ACC112 (cell line): ENCODE data around the gene VPS52.
A peak's percentile ranks its signal among the peaks of the same experiment; 100 is the strongest.
"Not testable (repeated sequence)": the region's sequence is repeated elsewhere in the genome, so short reads cannot be mapped to it uniquely, and the experiment has no call there.

Experiments
- H2AFZ ChIP-seq: fragments of 200-600 bp; sonication (generic); one replicate; pipeline ENCODE4 v1.6.0; 2017; ENCODE audit warnings: antibody characterized with exemption, low read length; ENCODE audit not compliant: unreplicated experiment
- H3K27ac ChIP-seq: fragments of 200-600 bp; sonication (generic); 2 replicates; pipeline ENCODE4 v1.5.1; 2014; ENCODE audit warnings: low read depth, mild to moderate bottlenecking, antibody characterized with exemption, low read length, moderate library complexity
- H3K27me3 ChIP-seq: fragments of 200-600 bp; sonication (generic); 2 replicates; pipeline ENCODE4 v1.6.1; 2014; ENCODE audit warnings: mild to moderate bottlenecking, antibody characterized with exemption, low read length, moderate library complexity, mixed read lengths; ENCODE audit not compliant: insufficient read depth
- H3K36me3 ChIP-seq: fragments of 200-600 bp; sonication (generic); 2 replicates; pipeline ENCODE4 v1.6.1; 2016; ENCODE audit warnings: mild to moderate bottlenecking, antibody characterized with exemption, low read length, moderate library complexity, mixed read lengths; ENCODE audit not compliant: insufficient read depth
- H3K4me1 ChIP-seq: fragments of 200-600 bp; sonication (generic); one replicate; pipeline ENCODE4 v1.6.1; 2016; ENCODE audit warnings: low read length, mixed read lengths; ENCODE audit not compliant: insufficient read depth, unreplicated experiment, control insufficient read depth
- H3K4me3 ChIP-seq: fragments of 200-600 bp; sonication (generic); 2 replicates; pipeline ENCODE4 v1.5.1; 2014; ENCODE audit warnings: mild to moderate bottlenecking, low read depth, low read length
- H3K79me2 ChIP-seq: fragments of 200-600 bp; sonication (generic); one replicate; pipeline ENCODE4 v1.6.0; 2016; ENCODE audit warnings: low read length; ENCODE audit not compliant: control insufficient read depth, unreplicated experiment, insufficient read depth

VPS52 gene

GRCh38 chr6:33290459-33290858 lies 18.8 kb upstream of the VPS52 start:
- Histone ChIP-seq H3K27ac (no peak overlapping the region), H2AFZ (no peak overlapping the region), H3K4me1 (peaks cover 10% of the 10 kb centered on the region), H3K36me3 (no peaks in the 10 kb centered on the region; the same call in 1 of the 2 replicates), H3K27me3 (no peaks in the 10 kb centered on the region), H3K4me3 (peak overlapping the region; percentile 97), H3K79me2 (peaks cover 32% of the 10 kb centered on the region)

GRCh38 chr6:33289784-33290315 lies 18.2 kb upstream of the VPS52 start:
- Histone ChIP-seq H2AFZ (peak overlapping the region; percentile 91), H3K36me3 (peaks cover under 1% of the 10 kb centered on the region; the same call in 1 of the 2 replicates), H3K4me3 (peak overlapping the region; percentile 97), H3K27ac (peak overlapping the region; percentile 8; the same call in 1 of the 2 replicates), H3K79me2 (peaks cover 32% of the 10 kb centered on the region), H3K4me1 (peaks cover 10% of the 10 kb centered on the region), H3K27me3 (no peaks in the 10 kb centered on the region)

- peak within 1 kb of the TSS; percentile 91 for H2AFZ ChIP-seq
Observed at GRCh38 chr6:33288921-33289783, 17.5 kb upstream of the VPS52 start, which contains the start of the genes PFDN6 and WDR46. TSS of gene PFDN6 (plus strand) at chr6:33289601. CDS start at chr6:33289857, 256 bp downstream. TSS of gene WDR46 (minus strand) at chr6:33289239. CDS start at chr6:33289170, 69 bp downstream.

GRCh38 chr6:33288141-33288920 lies 16.7 kb upstream of the VPS52 start:
- Histone ChIP-seq H3K27ac (no peak overlapping the region), H3K4me1 (peaks cover 10% of the 10 kb centered on the region), H3K79me2 (peaks cover 32% of the 10 kb centered on the region), H2AFZ (peak overlapping the region; percentile 91), H3K36me3 (peaks cover 7% of the 10 kb centered on the region; the same call in 1 of the 2 replicates), H3K4me3 (peak overlapping the region; percentile 97), H3K27me3 (no peaks in the 10 kb centered on the region)

More at GRCh38 chr6:33288921-33289783, 17.5 kb upstream of the VPS52 start, which contains the start of the genes PFDN6 and WDR46:
- H3K27me3 ChIP-seq = no peaks in the 10 kb centered on the region
- H3K27ac ChIP-seq = peak within 1 kb of the TSS; percentile 8
- peaks cover 10% of the 10 kb centered on the region for H3K4me1 ChIP-seq
- peaks cover 7% of the 10 kb centered on the region; the same call in 1 of the 2 replicates for H3K36me3 ChIP-seq
- peak within 1 kb of the TSS; percentile 97 for H3K4me3 ChIP-seq
- H3K79me2 ChIP-seq = peaks cover 32% of the 10 kb centered on the region

GRCh38 chr6:33286946-33287914 lies 15.6 kb upstream of the VPS52 start:
- Histone ChIP-seq H2AFZ (no peak overlapping the region), H3K27me3 (no peaks in the 10 kb centered on the region), H3K79me2 (peaks cover 32% of the 10 kb centered on the region), H3K4me1 (peaks cover 10% of the 10 kb centered on the region), H3K4me3 (peak overlapping the region; percentile 97; the same call in 1 of the 2 replicates), H3K27ac (no peak overlapping the region), H3K36me3 (peaks cover 7% of the 10 kb centered on the region; the same call in 1 of the 2 replicates)

GRCh38 chr6:33285214-33285613 lies 13.5 kb upstream of the VPS52 start:
- H3K4me3 ChIP-seq, H2AFZ ChIP-seq, H3K36me3 ChIP-seq, H3K4me1 ChIP-seq, H3K27me3 ChIP-seq, H3K27ac ChIP-seq: not testable (repeated sequence)
- H3K79me2 ChIP-seq = peaks cover 24% of the 10 kb centered on the region

- H3K27ac ChIP-seq = no peak overlapping the region
- no peak overlapping the region for H2AFZ ChIP-seq
- peaks cover 12% of the 10 kb centered on the region; the same call in 1 of the 2 replicates for H3K36me3 ChIP-seq
- H3K4me1 ChIP-seq = peaks cover 12% of the 10 kb centered on the region
- peaks cover under 1% of the 10 kb centered on the region for H3K79me2 ChIP-seq
- no peaks in the 10 kb centered on the region for H3K27me3 ChIP-seq
- H3K4me3 ChIP-seq = no peak overlapping the region
Observed at GRCh38 chr6:33280539-33280938, 8.9 kb upstream of the VPS52 start.

GRCh38 chr6:33279971-33280511 lies 8.4 kb upstream of the VPS52 start:
- no peaks in the 10 kb centered on the region for H3K27me3 ChIP-seq
- peaks cover 6% of the 10 kb centered on the region for H3K79me2 ChIP-seq
- H3K36me3 ChIP-seq = peaks cover 16% of the 10 kb centered on the region
- H3K4me3 ChIP-seq = no peak overlapping the region
- peaks cover 17% of the 10 kb centered on the region for H3K4me1 ChIP-seq
- H3K27ac ChIP-seq = no peak overlapping the region
- no peak overlapping the region for H2AFZ ChIP-seq

GRCh38 chr6:33279257-33279695 lies 7.6 kb upstream of the VPS52 start:
- peaks cover 17% of the 10 kb centered on the region for H3K36me3 ChIP-seq
- H2AFZ ChIP-seq = no peak overlapping the region

More at GRCh38 chr6:33279257-33279695, 7.6 kb upstream of the VPS52 start:
- peaks cover 13% of the 10 kb centered on the region for H3K79me2 ChIP-seq
- no peak overlapping the region for H3K27ac ChIP-seq
- peaks cover 25% of the 10 kb centered on the region for H3K4me1 ChIP-seq
- no peaks in the 10 kb centered on the region for H3K27me3 ChIP-seq
- no peak overlapping the region for H3K4me3 ChIP-seq
